Transverse colon (tissue), 4 donors: ENCODE measurements around the gene ANOS1. TPM values are rescaled to one million over a fixed set of nuclear protein-coding genes. Genes with fewer than 3 reads are reported as not detected.
"Not testable (repeated sequence)": the region's sequence is repeated elsewhere in the genome, so short reads cannot be mapped to it uniquely, and the experiment has no call there.

ENCODE experiments used
- DNase-seq: peaks from one replicate; pipeline ENCODE4 v3.0.0-alpha.2; 2019
- H3K27ac ChIP-seq, 4 donors: fragments of 200-600 bp; sonication (generic); 2 replicates each; pipeline ENCODE4 v1.5.1; 2016 to 2018; ENCODE audit warnings: inconsistent platforms in 4 of 4
- H3K27me3 ChIP-seq: fragments of 200-600 bp; sonication (generic); 2 replicates; pipeline ENCODE4 v1.5.1; 2017; ENCODE audit warnings: inconsistent platforms
- H3K36me3 ChIP-seq, 4 donors: fragments of 200-600 bp; sonication (generic); 2 replicates each; pipeline ENCODE4 v1.5.1; 2017 to 2019; ENCODE audit warnings: inconsistent platforms in 4 of 4
- H3K4me1 ChIP-seq, 4 donors: fragments of 200-600 bp; sonication (generic); 2 replicates each; pipeline ENCODE4 v1.5.1; 2017 to 2020; ENCODE audit warnings: inconsistent platforms in 4 of 4
- H3K4me3 ChIP-seq, 4 donors: fragments of 200-600 bp; sonication (generic); 1 replicate in 1 of 4; 2 replicates in 3 of 4; pipeline versions ENCODE4 v1.5.1 to v1.6.1; 2017 to 2019; ENCODE audit warnings: inconsistent platforms in 4 of 4
- H3K9me3 ChIP-seq, 2 donors: fragments of 200-600 bp; sonication (generic); 2 replicates each; pipeline ENCODE4 v1.5.1; 2017 to 2019; ENCODE audit warnings: inconsistent platforms in 2 of 2
- EP300 ChIP-seq: sonication (generic); formaldehyde crosslinking; IDR thresholded peaks from one replicate; pipeline ENCODE4 v1.6.1; 2017; ENCODE audit warnings: antibody characterized with exemption, low read depth
- POLR2A ChIP-seq: fragments of 450-650 bp; IDR thresholded peaks from one replicate; pipeline ENCODE4 v1.6.1; 2016; ENCODE audit warnings: antibody characterized with exemption, mild to moderate bottlenecking, moderate library complexity
- POLR2AphosphoS5 ChIP-seq, 3 donors: sonication (generic); formaldehyde crosslinking; IDR thresholded peaks; one replicate each; pipeline ENCODE4 v1.6.1; 2016; ENCODE audit warnings: antibody characterized with exemption in 3 of 3
- WGBS, 2 donors: methylation state at CpG; one replicate each; pipeline ENCODE4 v1.1.5; 2018; ENCODE audit warnings: low coverage in 1 of 2; 5-methylcytosine and 5-hydroxymethylcytosine counted together
- in situ Hi-C, 4 donors: fragments of 200-750 bp; cut with MboI; loops; one replicate each; pipeline versions ENCODE4 v1.15.0 to v1.15.1; 2017; ENCODE audit warnings: low sequenced_read_pairs in 3 of 4, low pct_ligation_motif_present in 1 of 4, low pct_unique_long_range_greater_than_20kb in 1 of 4
- intact Hi-C: fragments of 100-400 bp; cut with DNase I; formaldehyde crosslinking; loops from one replicate; pipeline ENCODE4 v1.15.1; 2023; ENCODE audit warnings: low total_unique reads
- total RNA-seq, 4 donors: library from RNA; depleted of rRNA; stranded (reverse); fragments of >200 nt; gene quantifications; one replicate each; pipeline ENCODE4 v1.1.0, GENCODE V29; 2016
- TF ChIP-seq, protein P1 (sequence below), 5 experiments: fragments of 200-600 bp in 3 of 5; fragments of 450-650 bp in 2 of 5; sonication (generic) in 3 of 5; IDR thresholded peaks; 1 replicate in 2 of 5; 2 replicates in 3 of 5; pipeline ENCODE4 v1.5.1; 2016 to 2017; ENCODE audit warnings: antibody characterized with exemption in 5 of 5, inconsistent platforms in 3 of 5, mild to moderate bottlenecking in 2 of 5, moderate library complexity in 1 of 5

The ANOS1 gene, protein sequence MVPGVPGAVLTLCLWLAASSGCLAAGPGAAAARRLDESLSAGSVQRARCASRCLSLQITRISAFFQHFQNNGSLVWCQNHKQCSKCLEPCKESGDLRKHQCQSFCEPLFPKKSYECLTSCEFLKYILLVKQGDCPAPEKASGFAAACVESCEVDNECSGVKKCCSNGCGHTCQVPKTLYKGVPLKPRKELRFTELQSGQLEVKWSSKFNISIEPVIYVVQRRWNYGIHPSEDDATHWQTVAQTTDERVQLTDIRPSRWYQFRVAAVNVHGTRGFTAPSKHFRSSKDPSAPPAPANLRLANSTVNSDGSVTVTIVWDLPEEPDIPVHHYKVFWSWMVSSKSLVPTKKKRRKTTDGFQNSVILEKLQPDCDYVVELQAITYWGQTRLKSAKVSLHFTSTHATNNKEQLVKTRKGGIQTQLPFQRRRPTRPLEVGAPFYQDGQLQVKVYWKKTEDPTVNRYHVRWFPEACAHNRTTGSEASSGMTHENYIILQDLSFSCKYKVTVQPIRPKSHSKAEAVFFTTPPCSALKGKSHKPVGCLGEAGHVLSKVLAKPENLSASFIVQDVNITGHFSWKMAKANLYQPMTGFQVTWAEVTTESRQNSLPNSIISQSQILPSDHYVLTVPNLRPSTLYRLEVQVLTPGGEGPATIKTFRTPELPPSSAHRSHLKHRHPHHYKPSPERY
- total RNA-seq, result under 1 TPM in 2 of 4 donors, not detected in 2; 0.14 to 0.16 TPM

DNA sequence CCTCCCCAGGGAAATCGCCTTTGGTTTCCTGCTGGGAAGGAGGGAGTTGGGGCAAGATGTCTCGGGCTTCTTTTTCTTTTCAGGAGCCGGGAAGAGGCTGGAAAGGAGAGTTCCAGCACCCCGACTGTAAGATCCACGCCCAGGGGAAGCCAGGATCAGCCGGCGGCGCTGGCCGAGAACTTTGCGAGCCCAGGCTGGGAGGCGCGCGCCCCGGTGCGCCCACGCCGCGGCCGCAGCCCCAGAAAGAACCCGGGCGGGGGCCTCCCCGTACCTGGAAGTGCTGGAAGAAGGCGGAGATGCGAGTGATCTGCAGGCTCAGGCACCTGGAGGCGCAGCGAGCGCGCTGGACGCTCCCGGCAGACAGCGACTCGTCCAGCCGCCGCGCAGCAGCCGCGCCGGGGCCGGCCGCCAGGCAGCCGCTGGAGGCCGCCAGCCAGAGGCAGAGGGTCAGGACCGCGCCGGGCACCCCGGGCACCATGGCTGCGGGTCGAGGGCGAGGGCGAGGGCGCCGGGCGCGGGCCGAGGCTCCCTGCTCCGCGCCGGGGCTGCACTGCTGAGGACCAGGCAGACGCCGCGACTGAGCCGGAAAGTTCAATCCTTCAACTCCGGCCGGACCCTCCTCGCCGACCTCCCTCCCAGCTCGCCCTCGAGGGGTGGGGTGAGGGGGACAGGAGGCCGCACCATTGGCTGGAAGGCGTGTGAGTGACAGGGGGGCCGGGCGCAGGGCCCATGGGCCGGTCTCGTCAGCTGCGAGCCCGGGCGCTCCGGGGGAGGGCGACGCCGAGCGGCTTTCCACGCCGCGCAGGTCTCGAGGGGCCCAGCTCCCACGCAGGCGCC is at the start of gene ANOS1:
Gene ANOS1 (minus strand): TSS at position 579 of the 837 bp plus-strand sequence. CDS start 101 bp downstream, at position 478.
- in situ Hi-C loops, result loop anchor here (10.0 to 25.0 kb wide), 2 partner anchors 737 to 744 kb away; no protein-coding TSS in a partner anchor
- DNase-seq, result no peak
- 5% methylated on average over 31 of the region's 88 CpGs; no CpG with 5 or more reads in 1 of the 2 donors for WGBS, 2 donors
- peaks cover 0 to 6% (median 0%) of the 10 kb centered on the region in 4 donors for H3K4me1 ChIP-seq
- no peak for TF ChIP-seq POLR2A
- TF ChIP-seq EP300, result no peak
- TF ChIP-seq POLR2AphosphoS5 (IDR thresholded peaks at IDR 0.05), result no peak
- TF ChIP-seq, protein P1, sequence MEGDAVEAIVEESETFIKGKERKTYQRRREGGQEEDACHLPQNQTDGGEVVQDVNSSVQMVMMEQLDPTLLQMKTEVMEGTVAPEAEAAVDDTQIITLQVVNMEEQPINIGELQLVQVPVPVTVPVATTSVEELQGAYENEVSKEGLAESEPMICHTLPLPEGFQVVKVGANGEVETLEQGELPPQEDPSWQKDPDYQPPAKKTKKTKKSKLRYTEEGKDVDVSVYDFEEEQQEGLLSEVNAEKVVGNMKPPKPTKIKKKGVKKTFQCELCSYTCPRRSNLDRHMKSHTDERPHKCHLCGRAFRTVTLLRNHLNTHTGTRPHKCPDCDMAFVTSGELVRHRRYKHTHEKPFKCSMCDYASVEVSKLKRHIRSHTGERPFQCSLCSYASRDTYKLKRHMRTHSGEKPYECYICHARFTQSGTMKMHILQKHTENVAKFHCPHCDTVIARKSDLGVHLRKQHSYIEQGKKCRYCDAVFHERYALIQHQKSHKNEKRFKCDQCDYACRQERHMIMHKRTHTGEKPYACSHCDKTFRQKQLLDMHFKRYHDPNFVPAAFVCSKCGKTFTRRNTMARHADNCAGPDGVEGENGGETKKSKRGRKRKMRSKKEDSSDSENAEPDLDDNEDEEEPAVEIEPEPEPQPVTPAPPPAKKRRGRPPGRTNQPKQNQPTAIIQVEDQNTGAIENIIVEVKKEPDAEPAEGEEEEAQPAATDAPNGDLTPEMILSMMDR (IDR thresholded peaks at IDR 0.05), result no peak
- H3K27ac ChIP-seq, result no peak within 1 kb of the TSS
- peak within 1 kb of the TSS in 3 of 4 donors; percentile 8 to 44 (median 26) for H3K4me3 ChIP-seq
- intact Hi-C loops, result no loop called here
- no peaks in the 10 kb centered on the region for H3K9me3 ChIP-seq
- H3K36me3 ChIP-seq, result no peaks in the 10 kb centered on the region
- peaks cover 32% of the 10 kb centered on the region for H3K27me3 ChIP-seq

DNA sequence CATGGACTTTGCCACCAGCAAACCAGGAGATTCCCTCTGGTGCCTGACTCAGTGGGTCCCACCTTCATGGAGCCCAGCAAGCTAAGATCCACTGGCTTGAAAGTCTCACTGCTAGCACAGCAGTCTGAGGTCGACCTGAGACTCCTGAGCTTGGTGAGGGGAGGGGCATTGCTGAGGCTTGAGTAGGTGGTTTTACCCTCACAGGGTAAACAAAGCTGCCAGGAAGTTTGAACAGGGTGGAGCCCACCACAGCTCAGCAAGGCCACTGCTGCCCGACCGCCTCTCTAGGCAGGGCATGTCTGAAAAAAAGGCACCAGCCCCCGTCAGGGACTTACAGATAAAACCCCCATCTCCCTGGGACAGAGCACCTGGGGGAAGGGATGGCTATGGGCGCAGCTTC is 41.2 kb upstream of the ANOS1 start:
- in situ Hi-C loops, result no loop called here
- Histone ChIP-seq H3K9me3 (no peaks in the 10 kb centered on the region), H3K27ac (no peak overlapping the region), H3K4me1 (no peaks in the 10 kb centered on the region), H3K4me3 (no peak overlapping the region), H3K36me3 (no peaks in the 10 kb centered on the region), H3K27me3 (no peaks in the 10 kb centered on the region)
- 43% methylated on average over 5 of the region's 5 CpGs; no CpG with 5 or more reads in 1 of the 2 donors for WGBS, 2 donors
- TF ChIP-seq POLR2A, result no peak
- TF ChIP-seq, protein P1 (IDR thresholded peaks at IDR 0.05), result no peak
- no peak for TF ChIP-seq EP300
- no peak for TF ChIP-seq POLR2AphosphoS5 (IDR thresholded peaks at IDR 0.05)
- DNase-seq, result no peak
- intact Hi-C loops, result no loop called here

DNA sequence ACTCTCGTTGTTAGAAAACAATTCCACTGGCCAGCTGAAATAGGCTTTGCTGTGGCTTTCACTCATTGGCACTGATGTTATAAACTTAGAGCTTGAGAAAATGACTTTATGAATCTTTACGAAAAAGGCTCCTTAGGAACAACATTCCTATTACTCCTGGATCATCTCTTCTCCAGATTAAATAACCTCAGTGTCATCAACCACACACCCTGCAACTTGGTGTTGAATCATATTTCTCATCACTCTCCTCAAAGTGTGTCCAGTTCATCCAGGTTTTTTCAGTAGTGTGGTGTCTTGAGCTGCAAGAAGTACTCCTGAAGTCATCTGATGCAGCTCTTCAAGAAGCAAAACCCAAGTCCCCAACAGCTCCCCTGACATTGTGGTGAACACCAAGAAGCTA is 28.1 kb upstream of the ANOS1 start:
- TF ChIP-seq, protein P1 (IDR thresholded peaks at IDR 0.05), result no peak
- TF ChIP-seq EP300 (no peak), POLR2AphosphoS5 (IDR thresholded peaks at IDR 0.05) (no peak), POLR2A (no peak)
- Histone ChIP-seq H3K36me3 (no peaks in the 10 kb centered on the region), H3K4me3 (no peak overlapping the region), H3K27ac (no peak overlapping the region), H3K27me3 (no peaks in the 10 kb centered on the region), H3K9me3 (no peaks in the 10 kb centered on the region), H3K4me1 (no peaks in the 10 kb centered on the region)
- intact Hi-C loops, result no loop called here
- no peak for DNase-seq
- in situ Hi-C loops, result no loop called here
- WGBS, 2 donors, result 90% methylated on average over 2 of the region's 2 CpGs; no CpG with 5 or more reads in 1 of the 2 donors

DNA sequence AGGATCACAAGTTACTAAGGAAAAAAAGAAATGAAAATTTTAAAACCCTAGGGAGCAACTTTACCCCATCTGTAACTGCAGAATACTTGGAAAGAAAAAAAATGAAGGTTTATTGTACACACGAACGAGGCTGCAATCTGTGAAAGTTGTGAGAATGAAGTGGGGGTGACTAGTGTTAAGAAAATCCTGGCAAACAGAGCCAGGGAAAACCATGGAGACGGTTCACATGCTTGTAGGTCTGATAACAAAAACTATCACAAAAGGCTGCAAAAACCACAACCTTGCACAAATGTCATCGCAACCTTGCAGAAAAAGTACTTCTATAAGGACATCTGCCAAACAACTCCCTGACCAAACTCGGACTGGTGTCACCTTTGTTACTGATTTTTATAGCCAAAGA is 26.8 kb upstream of the ANOS1 start:
- H3K27ac ChIP-seq, in situ Hi-C loops, H3K27me3 ChIP-seq, DNase-seq, H3K36me3 ChIP-seq, intact Hi-C loops, H3K4me1 ChIP-seq, H3K4me3 ChIP-seq, H3K9me3 ChIP-seq: not testable (repeated sequence)
- 0 to 61% methylated on average over 1 to 5 of the region's 5 CpGs for WGBS, 2 donors

DNA sequence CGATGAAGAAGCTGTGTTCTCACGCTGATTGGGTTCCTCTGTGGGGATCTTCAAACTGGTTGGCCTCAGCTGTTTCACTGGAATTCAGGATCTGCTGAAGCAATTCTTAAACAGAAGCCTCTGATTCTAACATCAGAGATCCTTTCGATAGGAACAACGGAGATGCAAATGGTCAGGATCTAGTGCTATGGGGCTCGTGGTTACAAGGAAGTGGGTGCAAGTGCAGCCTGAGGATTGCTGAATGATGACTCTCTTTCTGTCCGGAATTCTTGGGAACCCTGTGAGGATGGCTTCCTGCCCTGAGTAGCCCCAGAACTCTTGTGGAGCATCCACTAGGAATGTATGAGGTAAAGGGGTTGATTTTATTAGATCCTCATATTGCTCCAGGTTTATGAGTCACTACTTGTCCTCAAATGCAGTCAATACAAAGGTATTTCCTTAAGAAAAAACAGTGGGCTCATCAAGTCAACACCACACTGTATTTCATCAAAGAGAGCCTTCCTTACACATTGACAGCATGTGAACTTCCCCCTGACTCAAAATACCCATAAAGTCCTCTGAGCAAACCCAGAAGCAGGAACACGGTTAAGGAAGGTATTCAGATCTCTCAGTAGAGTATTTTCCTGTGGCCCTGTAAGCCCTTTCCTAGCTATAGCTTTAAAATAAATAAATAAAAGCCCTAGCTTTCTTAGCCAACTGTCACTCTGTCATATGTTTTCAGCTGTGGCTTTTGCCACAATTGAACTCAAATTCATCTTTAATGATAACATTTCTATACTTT is 25.9 kb upstream of the ANOS1 start:
- H3K27me3 ChIP-seq, in situ Hi-C loops: not testable (repeated sequence)

More for the DNA sequence above, 25.9 kb upstream of the ANOS1 start:
- H3K9me3 ChIP-seq, H3K4me3 ChIP-seq, intact Hi-C loops, H3K27ac ChIP-seq, H3K4me1 ChIP-seq, H3K36me3 ChIP-seq, DNase-seq: not testable (repeated sequence)
- 75% methylated on average over 7 of the region's 7 CpGs; no CpG with 5 or more reads in 1 of the 2 donors for WGBS, 2 donors
